NCI-H1417 treated with DMSO at 0.1 percent for 48 hours (cell line): ENCODE measurements around the gene HOXB3.

Source experiments
- DNase-seq: peaks from one replicate; lab custom pipeline; 2025; lab: John Stamatoyannopoulos, UW

Gene HOXB3

GRCh38 chr17:48625495-48626244 is 35.6 kb upstream of the HOXB3 start:
- no peak for DNase-seq

GRCh38 chr17:48624544-48625494 is 34.8 kb upstream of the HOXB3 start:
- DNase-seq = no peak

DNA sequence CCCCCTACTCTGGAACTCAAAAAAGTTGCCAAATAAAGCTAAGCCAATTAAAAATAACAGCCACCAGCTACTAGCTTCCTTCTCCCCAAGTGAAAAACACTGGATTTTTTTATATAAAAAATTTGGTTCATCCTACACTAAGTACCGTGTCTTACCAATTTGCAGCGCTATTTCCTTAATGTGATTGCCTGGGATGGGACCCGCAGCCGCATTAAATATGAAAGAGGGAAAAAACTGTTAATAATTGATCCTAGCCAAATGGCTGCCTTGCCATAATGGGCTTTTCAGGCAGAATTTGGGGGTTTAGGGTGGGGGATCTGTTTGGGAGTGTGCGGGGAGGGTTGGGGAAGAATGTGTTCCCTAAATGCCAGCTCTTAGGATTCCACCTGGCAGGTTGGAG is 34.1 kb upstream of the HOXB3 start:
- no peak for DNase-seq

GRCh38 chr17:48623583-48623982 is 33.5 kb upstream of the HOXB3 start:
- DNase-seq = no peak

DNA sequence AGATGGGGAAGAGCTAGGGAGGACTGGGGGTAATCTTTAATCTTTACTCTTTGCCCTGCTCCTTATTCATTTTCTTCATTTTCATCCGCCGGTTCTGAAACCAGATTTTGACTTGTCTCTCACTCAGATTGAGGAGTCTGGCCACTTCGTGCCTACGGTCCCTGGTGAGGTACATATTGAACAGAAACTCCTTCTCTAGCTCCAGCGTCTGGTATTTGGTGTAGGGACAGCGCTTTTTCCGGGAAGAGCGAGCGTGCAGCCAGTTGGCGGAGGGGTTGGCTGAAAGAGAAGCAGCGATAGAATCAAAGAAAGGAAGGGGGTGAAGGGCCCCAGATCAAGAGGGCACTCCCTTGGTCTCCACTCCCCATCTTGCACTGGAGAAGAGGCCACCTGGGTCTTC is 32.8 kb upstream of the HOXB3 start:
- no peak for DNase-seq

GRCh38 chr17:48621410-48622392 is 31.7 kb upstream of the HOXB3 start:
- no peak for DNase-seq

GRCh38 chr17:48620461-48621139 is 30.6 kb upstream of the HOXB3 start:
- DNase-seq = no peak

- no peak for DNase-seq
Observed at GRCh38 chr17:48619826-48620449, 29.9 kb upstream of the HOXB3 start.

DNA sequence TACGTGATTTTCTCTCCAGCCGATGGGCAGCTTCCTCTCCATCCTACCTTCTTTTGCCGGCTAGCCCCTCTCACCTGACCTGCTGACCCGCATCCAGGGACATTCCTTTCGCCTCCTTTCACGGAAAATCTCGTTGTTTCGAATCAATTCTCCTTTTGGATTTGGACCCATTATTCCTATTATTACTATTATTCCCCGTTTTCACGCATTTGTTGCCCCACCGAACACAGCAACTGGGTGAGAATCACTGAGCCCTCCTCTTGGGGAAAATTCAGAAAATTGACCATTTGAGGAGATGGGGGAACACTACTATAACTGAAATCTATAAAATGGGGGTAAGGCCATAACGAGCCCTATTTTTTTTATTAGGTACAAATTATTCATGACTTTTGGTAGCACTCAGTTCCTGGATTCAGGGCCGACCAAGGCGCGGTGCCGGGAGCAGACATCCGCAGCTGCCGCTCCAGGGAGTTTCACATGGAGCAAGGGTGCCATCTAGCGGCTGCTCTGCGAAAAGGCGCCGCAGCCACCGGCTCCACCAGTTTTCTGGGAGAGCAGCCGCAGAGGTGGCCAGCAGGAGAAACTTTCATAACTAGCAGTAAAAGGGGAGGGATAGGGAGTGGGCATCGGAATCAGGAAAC is 28.3 kb upstream of the HOXB3 start:
- DNase-seq = no peak

DNA sequence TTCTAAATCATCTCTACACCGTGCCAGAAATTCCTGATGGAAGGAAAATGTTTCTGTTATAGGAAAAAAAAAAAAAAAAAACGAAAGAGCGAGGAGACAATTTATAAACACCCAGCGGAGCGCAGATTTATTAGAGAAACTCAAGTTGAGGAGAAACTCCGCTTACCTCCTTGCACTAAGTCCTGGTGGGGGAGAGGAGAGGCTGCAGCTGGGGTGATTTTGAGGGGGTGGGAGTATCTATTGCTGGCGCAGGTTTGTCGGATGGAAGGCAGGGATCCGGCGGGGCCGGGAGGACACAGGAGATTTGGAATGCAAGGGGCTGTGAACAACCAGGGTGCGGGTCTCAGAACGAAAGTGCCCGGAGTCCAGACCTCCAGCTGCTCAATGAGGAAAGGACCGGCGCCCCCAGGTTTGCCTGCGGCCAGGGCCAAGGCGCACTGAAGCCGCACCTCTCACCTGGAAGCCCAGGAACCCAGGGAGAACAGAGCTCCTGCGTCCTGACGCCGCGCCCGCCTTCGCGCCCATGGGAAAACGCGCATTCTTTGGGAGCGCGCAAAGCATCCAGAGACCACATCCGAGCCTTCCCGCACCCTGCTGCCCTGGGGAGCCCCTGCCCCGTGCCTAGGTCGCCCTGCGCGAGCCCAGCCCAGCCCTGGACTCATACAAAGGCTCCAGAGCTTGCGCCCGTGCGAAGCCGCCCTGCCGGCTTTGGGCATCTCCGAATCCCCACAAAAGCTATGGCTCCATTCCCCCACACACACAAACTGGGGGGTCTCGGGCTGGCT is 27.6 kb upstream of the HOXB3 start:
- DNase-seq = no peak

DNA sequence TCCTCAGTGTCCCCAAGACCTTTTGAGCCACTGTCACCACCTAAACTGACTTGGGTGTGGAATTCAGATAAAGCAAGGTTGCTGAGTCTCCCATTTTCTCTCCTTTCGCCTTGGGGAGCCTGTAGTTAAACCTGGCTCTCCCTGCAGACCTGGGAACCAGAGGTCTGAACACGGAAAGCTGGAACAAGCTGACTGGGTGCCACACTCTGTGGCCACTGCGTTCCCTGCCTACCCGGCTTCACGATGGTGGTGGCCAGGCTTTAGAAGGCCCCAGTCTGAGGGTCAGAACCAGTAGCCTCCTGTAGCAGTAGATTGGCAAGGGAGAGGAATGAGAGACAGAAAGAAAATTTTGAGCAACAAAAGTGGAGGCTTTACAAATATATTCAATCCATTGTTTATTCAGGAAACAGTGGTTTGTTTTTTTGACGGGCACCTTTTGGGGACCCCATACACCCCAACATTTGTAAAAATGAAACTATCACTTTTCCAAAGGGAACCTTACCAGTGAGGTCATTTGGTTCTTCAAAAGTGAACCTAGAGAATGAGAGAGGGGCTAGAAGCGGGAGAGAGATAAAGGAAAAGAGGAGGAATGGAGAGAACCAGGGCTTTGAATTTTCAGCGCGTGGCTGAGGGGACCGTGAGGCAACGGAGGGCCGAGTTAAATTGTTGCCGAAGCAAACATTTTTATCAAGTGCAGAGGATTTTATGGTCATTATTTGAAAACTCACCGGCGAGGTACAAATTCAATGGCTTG is 26.9 kb upstream of the HOXB3 start:
- DNase-seq = no peak

DNA sequence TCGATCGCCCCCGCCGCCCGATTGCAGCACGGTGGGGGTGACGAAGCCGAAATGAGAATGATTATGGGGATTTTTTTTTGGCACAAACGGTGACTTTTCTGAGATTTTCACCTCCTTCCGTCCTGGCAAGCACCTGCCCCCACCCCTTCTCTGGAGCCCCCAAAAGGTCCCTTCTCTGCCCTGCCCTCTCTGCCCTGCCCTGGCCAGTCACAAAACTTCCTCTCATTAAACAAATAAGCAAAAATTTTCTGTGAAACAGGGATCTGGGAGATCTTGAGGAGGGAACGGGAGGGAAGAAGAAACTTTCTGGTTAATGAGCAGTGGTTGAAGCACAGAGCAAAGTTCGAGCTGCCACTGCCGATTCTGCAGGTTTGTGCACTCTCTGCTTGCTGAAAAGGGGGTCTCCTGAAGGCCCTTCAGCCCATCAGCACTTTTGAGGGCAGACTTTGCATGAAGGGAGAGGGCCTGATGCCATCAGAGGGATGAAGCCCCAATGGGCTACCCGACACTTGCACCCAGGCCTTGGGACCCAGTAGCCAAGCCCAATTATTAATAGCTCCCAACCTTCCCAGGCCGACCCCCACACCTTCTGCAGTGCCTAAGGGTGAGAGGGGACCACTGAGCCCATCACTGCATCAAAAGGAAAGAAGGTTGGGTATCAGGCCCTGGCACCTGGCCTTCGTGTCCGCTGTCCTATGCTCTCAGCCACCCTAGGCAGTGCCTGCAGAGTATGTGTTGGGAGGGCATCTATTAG is 26.1 kb upstream of the HOXB3 start:
- DNase-seq = no peak

DNA sequence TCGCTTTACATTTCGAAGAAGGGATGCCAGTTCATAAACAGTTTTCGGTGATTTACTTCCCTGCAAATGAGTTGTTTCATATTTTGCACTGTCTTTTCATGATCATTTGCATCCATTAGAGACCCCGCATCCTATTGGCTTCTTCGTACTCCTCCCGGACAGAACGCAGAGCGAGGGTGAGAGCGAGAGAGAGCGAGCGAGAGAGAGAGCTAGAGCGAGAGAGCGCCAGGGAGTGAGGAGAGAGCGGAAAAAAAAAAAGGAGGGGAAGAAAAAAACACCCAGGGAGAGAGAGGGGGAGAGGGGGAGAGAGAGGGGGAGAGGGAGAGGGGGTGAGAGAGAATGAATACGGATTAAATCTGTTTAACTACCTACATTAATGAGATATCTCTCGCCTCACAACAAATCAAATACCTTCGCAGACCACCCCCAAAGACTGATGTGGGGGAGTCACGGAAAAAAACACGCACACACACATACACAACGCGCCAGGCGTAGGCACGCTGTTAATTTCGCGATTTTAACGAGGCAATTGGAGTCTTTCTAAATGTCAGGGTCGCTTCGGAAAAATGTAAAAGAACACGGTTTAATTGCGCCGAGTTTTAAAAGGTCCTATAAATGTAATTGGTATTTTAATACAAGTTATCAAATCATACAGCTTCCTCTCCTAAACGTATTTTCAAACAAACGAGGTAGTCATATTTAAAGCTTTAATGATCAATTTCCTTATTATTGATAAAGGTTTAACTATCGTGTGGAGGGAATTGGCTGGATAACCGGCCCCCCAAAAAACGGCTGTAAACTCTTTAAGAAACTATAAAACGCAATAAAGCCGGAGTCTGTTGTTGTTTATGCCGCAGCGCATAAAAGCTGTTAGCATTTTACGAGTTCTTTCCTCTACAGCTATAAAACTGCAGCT is 25.3 kb upstream of the HOXB3 start, which contains the start of gene HOXB8:
TSS of gene HOXB8 (minus strand) at position 246 of the 916 bp plus-strand sequence. CDS start 588 bp downstream, outside the sequence.
- no peak for DNase-seq

GRCh38 chr17:48613862-48614694 is 24.0 kb upstream of the HOXB3 start:
- no peak for DNase-seq

DNA sequence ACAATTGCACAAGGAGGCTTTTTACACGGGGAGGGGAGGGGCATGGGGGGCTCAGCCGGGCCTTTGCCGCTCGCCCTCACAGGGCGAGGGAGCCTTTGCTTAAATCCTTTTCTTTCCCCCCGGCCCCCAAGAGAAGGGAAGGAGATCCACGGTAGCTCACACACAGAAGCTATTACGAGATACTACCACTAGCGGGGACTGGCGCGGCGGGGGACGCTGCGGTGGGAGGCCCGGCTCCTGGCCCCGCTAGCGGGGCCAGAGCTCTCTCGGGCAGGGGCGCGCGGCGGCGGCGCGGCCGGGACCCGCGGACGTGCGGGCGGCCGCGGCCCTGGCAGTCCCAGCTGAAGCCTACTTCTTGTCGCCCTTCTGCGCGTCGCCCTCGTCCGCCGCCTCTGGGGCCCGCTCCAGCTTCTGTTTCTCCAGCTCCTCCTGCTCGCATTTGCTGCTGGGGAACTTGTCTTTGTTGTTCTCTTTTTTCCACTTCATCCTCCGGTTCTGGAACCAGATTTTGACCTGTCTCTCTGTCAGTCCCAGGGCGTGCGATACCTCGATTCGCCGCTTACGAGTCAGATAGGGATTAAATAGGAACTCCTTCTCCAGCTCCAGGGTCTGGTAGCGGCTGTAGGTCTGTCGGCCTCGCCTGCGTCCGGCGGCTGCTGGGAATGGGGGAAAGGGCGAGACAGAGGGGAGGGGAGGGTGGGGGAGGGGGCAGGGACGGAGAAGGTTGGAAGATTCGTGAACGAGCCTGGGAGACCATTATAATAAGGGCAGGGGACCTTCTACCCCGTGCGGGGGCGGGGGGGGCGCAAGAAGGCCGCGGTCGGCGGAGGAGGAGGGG is 23.0 kb upstream of the HOXB3 start:
- no peak for DNase-seq
